HG02981 (cell line): ENCODE measurements around the gene ARL3.
"Not testable (repeated sequence)": the region's sequence is repeated elsewhere in the genome, so short reads cannot be mapped to it uniquely, and the experiment has no call there.

Experiments
- ATAC-seq: cut with Tn5 transposase; IDR thresholded peaks from one replicate; pipeline ENCODE4 v1.9.1; 2021; ENCODE audit warnings: mild to moderate bottlenecking, moderate library complexity; ENCODE audit not compliant: unreplicated experiment

ARL3 gene

DNA sequence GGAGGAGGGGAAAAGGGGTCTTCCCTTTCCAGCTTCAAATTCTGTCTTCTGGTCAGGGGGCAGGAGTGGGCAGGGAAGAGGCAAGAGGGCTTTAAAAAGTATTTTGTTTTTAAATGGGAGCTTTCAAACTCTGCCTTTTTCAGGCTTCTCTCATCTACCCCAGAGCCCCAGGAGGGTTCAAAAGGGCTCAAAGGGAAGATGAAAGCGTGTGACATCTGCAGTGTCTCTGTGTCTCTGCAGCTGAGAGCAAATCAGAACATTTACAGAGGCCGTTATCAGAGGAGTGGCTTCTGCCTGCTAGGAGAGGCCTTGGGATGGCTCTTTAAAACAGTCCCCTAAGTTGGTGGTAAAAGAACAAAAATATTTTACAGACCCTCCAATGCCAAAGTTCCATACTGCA, 39.6 kb downstream of the ARL3 start:
- no peak for ATAC-seq

DNA sequence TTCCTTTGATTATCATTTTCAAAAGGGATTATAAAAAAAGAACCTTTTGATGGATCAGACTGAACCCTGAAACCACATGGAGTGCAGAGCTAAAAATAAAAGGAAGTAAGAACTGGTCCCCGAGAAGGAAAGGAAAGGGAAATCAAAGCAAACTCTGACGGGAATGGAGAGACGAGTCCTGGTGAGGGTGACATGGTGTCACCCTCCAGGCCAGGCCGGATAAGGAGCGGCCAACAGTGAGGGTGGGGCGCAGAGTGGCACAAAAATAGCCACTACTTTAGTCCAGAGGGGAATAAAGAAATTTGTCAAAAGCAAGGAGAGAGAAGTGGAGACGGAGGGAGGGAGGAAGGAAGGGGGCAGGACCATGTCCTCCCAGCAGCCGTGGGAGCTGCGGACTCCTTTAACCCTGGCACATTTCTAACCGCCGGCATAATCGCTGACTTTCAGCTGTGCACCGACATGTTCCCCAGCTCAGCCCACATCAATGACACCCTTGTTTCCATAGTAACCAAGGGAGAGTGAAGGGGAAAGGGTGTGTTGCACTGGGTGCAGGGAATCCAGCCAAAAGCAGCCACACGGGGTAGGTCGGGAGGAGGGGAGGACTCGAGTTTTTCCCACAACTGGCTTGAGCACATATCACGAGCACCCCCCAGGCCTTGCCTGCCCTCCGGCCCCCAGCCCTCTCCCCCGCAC, 40.2 kb downstream of the ARL3 start:
- ATAC-seq: peak; percentile 48

- no peak for ATAC-seq
Measured at GRCh38 chr10:102673236-102673818, 40.9 kb downstream of the ARL3 start.

DNA sequence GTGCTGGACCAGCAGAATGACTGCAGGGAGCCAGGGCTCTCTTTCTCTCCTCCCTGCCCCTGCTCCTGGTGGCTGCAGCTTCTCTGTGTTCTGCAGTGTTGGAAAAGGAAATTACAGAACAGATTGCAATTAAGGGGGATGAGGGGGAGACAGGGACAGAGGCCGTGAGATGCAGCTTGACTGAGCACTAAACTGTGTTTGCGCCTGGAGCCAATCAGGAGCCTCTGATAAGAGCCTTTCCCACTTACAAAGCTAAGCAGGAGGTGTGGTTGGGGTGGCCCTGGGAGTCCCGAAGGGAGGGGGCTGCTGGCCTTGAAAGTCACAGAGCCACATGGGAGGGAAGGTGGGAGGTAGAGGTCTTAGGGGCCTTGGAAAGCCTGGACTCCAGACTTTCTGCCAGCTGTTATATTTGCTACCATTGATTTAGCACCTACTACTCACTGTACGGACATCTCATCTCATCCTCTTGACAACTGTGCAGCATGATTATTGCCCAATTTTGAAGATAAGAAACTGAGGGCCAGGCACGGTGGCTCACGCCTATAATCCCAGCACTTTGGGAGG, 43.2 kb downstream of the ARL3 start:
- no peak for ATAC-seq

DNA sequence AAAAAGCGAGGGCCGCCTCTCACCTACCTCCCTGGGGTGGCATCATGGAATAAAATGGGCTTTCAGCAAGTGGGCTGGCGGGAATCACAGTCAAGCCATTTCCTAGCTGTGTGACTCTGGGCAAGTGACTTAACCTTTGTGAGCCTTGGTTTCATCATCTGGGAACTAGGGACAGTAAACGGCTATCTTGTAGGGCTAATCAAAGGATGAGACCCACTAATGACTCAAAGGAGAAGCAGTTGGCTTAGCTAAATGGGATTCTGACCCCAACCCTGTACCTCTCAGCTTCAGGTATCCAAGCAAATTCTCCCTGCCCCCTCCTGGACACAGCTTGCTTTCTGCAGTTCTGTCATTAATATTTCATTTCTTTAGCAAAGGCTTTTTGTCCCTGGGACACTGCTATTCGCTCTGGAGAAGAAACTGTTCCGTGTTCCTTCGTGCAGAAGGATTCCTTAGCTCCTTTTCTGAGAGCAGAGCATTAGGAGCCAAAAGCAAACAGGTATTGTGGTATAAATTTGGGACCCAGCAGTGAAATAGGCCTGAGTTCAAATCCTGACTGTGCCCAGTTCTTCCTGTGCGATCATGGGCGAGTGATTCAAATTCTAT, 44.0 kb downstream of the ARL3 start:
- ATAC-seq: no peak

GRCh38 chr10:102669206-102670064, 44.8 kb downstream of the ARL3 start:
- no peak for ATAC-seq

GRCh38 chr10:102668326-102669107, 45.7 kb downstream of the ARL3 start:
- no peak for ATAC-seq

DNA sequence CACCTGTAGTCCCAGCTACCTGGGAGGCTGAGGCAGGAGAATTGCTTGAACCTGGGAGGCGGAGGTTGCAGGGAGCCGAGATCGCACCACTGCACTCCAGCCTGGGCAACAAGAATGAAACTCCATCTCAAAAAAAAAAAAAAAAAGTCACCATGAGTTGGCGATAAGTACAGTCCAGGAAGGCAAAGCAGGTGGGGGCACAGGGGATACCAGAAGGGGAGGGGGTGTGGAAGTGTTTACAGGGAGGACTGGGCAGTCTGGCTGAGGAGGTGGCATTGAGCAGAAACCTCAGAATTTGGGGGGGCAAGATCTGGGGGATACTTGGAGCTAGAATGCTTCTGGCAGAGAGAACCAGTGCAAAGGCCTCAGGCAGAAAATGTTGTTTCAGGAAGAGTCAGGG, 46.8 kb downstream of the ARL3 start:
- ATAC-seq: not testable (repeated sequence)

DNA sequence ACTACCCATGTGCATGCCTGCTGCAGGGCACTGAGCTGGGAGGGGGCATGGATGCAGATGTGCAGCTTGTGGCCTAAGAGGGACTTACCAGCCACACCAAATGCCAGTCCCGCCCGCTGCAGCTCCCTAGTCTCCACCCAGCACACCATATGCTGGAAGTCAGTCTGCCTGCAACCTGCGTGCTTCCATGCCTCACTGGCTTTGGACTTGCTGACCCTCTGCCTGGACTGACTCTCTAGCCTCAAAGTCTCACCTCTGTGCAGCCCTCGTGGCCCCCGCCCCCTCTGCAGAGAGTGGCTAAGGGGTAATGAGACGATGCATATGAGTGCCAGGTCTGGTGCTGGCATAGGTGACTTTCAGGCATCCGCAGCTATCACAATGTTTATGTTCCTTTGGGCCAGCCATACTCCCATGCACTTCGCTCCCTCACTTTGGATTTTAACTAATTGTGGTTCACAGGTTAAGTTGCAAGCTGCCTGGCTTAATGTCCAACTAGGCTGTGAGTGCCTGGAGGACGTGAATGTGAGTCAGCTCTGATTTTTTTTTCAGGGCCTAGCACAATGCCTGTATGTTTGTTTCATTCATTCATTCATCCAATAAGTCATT, 48.2 kb downstream of the ARL3 start:
- no peak for ATAC-seq

DNA sequence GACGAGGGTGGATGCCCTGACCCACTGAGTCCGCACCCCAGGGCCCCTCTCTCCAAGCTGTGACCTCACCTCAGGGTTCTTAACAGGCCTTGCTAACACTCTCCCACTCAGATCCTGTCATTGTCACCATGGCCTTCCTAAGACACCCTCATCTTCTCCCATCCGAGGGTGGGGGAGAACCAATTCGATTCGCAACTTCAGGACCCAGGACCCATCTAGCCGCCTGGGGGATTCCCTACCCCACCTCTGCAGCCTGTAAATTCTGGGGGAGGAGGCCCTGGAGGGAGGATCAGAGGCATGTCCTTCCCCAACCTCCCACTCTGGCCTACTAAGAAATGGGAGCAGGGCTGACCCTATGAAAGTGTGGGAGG, 52.6 kb downstream of the ARL3 start:
- peak; percentile 22 for ATAC-seq

GRCh38 chr10:102660888-102661657, 53.1 kb downstream of the ARL3 start:
- peak; percentile 76 for ATAC-seq

DNA sequence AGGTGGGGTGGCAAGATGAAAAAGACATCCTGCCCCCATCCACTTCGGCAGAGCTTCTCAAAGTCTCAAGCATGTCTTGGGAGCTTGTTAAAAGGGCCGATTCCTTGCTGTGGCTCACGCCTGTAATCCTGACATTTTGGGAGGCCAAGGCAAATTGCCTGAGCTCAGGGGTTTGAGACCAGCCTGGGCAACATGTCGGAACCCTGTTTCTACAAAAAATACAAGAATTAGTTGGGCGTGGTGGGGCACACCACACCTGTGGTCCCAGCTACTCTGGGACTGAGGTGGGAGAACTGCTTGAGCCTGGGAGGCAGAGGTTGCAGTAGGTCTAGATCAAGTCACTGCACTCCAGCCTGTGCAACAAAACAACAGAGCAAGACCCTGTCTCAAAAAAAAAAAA, 55.4 kb downstream of the ARL3 start:
- no peak for ATAC-seq

- ATAC-seq: no peak
Measured at GRCh38 chr10:102657984-102658724, 56.0 kb downstream of the ARL3 start.

DNA sequence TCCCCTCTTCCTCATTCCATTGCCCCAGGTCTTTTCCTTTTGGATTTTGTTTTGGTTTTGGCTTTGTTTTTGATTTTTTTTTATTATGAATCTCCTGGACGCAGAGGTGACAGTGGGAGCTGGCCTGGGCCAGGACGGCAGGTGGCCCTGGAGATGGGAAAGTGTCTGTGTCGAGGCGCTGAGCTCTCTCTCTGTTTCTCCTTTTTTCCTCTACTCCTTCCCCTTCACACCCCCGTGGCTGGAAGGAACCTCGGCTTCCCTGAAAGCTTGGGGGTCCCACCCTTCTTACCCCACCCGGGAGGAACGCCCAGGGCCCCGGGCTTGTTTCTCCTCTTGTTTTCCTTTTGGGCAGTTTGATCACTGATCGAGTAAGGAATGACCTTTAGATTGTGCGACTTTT, 56.7 kb downstream of the ARL3 start:
- ATAC-seq: no peak

- ATAC-seq: no peak
Measured at GRCh38 chr10:102656791-102657371, 57.3 kb downstream of the ARL3 start.

GRCh38 chr10:102656026-102656425, 58.2 kb downstream of the ARL3 start:
- ATAC-seq: no peak

- ATAC-seq: no peak
Measured at GRCh38 chr10:102654969-102655368, 59.2 kb downstream of the ARL3 start.

DNA sequence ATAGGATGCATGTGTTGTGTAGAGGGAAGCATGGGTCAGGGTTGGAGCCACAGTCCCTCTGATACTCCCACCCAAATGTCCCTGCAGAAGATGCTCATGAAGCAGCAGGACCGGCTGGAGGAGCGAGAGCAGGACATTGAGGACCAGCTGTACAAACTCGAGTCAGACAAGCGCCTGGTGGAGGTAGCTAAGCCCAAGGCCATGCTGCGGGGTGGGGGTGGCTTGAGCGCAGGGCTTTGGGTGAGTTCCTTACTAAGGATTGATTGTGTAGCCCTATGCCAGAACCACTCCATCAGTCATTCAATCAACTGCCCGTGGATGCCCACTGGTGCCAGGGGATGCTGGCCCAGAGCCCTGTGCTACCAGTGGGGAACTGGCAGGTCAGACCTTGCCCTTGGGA, 59.6 kb downstream of the ARL3 start:
- ATAC-seq: no peak
